WTC11 (cell line): ENCODE measurements around the gene SLC9C1. TPM values are rescaled to one million over a fixed set of nuclear protein-coding genes. Genes with fewer than 3 reads are reported as not detected.
A peak's percentile ranks its signal among the peaks of the same experiment; 100 is the strongest.

Source experiments
- ATAC-seq: fragments of 200-7000 bp; cut with Tn5 transposase; 2 replicates; pipeline ENCODE4 v1.10.0; 2021; ENCODE audit warnings: mild to moderate bottlenecking, moderate library complexity
- CTCF ChIA-PET: fragments of 300-600 bp; sonication (Branson Sonifier 250); formaldehyde crosslinking; loops from one replicate; lab custom pipeline; 2021; ENCODE audit warnings: antibody characterized with exemption; lab: Charles Lee
- POLR2A ChIA-PET: fragments of 350-600 bp; sonication (Branson Sonifier 250); formaldehyde crosslinking; loops from one replicate; lab custom pipeline; 2021; ENCODE audit warnings: antibody characterized with exemption; lab: Charles Lee
- DNase-seq: peaks from one replicate; pipeline ENCODE4 v3.0.0; 2021; ENCODE audit warnings: low spot score
- H3K27ac Mint-ChIP-seq: 2 replicates; pipeline ENCODE4 v1.8.0; 2021; ENCODE audit warnings: mixed read lengths
- H3K27me3 Mint-ChIP-seq: 2 replicates; pipeline ENCODE4 v1.8.0; 2021; ENCODE audit warnings: low read depth, mild to moderate bottlenecking, moderate library complexity, mixed read lengths
- H3K36me3 Mint-ChIP-seq: 2 replicates; pipeline ENCODE4 v1.8.0; 2021; ENCODE audit warnings: mixed read lengths
- H3K4me1 Mint-ChIP-seq: 2 replicates; pipeline ENCODE4 v1.8.0; 2022; ENCODE audit warnings: mixed read lengths
- H3K4me3 Mint-ChIP-seq: 2 replicates; pipeline ENCODE4 v1.8.0; 2021; ENCODE audit warnings: mild to moderate bottlenecking, moderate library complexity, mixed read lengths
- H3K9me3 Mint-ChIP-seq: 2 replicates; pipeline ENCODE4 v1.8.0; 2021; ENCODE audit warnings: mixed read lengths
- AR ChIP-seq: fragments of 250-450 bp; sonication (Bioruptor Pico); IDR thresholded peaks from 2 replicates; pipeline ENCODE4 v1.9.0; 2021; ENCODE audit warnings: mild to moderate bottlenecking
- ATF1 ChIP-seq: sonication (generic); formaldehyde crosslinking; IDR thresholded peaks from 2 replicates; pipeline ENCODE4 v1.8.1; 2023; ENCODE audit warnings: mild to moderate bottlenecking, moderate library complexity, missing genetic modification reagents
- CDX4 ChIP-seq: fragments of 250-450 bp; sonication (Bioruptor Pico); IDR thresholded peaks from 2 replicates; pipeline ENCODE4 v1.9.0; 2021; ENCODE audit warnings: moderate library complexity, mild to moderate bottlenecking, inconsistent platforms, borderline replicate concordance
- E2F5 ChIP-seq: sonication (generic); formaldehyde crosslinking; IDR thresholded peaks from 2 replicates; pipeline ENCODE4 v1.8.1; 2022; ENCODE audit warnings: mild to moderate bottlenecking, moderate library complexity, missing genetic modification reagents
- ESRRA ChIP-seq: sonication (generic); formaldehyde crosslinking; IDR thresholded peaks from 2 replicates; pipeline ENCODE4 v1.8.1; 2022; ENCODE audit warnings: mild to moderate bottlenecking, missing genetic modification reagents, borderline replicate concordance
- ETV6 ChIP-seq: sonication (generic); formaldehyde crosslinking; IDR thresholded peaks from 2 replicates; pipeline ENCODE4 v1.8.1; 2022; ENCODE audit warnings: mild to moderate bottlenecking, missing genetic modification reagents
- IRF1 ChIP-seq: sonication (generic); formaldehyde crosslinking; IDR thresholded peaks from 2 replicates; pipeline ENCODE4 v1.8.0; 2023; ENCODE audit warnings: missing genetic modification reagents
- JAZF1 ChIP-seq: fragments of 250-450 bp; sonication (Bioruptor Pico); IDR thresholded peaks from 2 replicates; pipeline ENCODE4 v1.9.0; 2021; ENCODE audit warnings: moderate library complexity, mild to moderate bottlenecking, inconsistent platforms
- MYBL2 ChIP-seq: sonication (generic); formaldehyde crosslinking; IDR thresholded peaks from 2 replicates; pipeline ENCODE4 v1.8.1; 2023; ENCODE audit warnings: mild to moderate bottlenecking, moderate library complexity, missing genetic modification reagents
- NFYB ChIP-seq: sonication (generic); formaldehyde crosslinking; conservative IDR thresholded peaks from 2 replicates; pipeline ENCODE4 v1.8.0; 2022; ENCODE audit warnings: low read depth, missing genetic modification reagents
- NR2C2 ChIP-seq: sonication (generic); formaldehyde crosslinking; IDR thresholded peaks from 2 replicates; pipeline ENCODE4 v1.8.0; 2022; ENCODE audit warnings: mild to moderate bottlenecking, missing genetic modification reagents
- SMAD3 ChIP-seq: sonication (generic); formaldehyde crosslinking; IDR thresholded peaks from 2 replicates; pipeline ENCODE4 v1.8.0; 2022; ENCODE audit warnings: missing genetic modification reagents, mild to moderate bottlenecking, borderline replicate concordance
- ZNF121 ChIP-seq: sonication (generic); formaldehyde crosslinking; IDR thresholded peaks from 2 replicates; pipeline ENCODE4 v1.8.0; 2023; ENCODE audit warnings: missing genetic modification reagents
- ZNF232 ChIP-seq: sonication (generic); formaldehyde crosslinking; IDR thresholded peaks from 2 replicates; pipeline ENCODE4 v1.8.0; 2022; ENCODE audit warnings: mild to moderate bottlenecking, missing genetic modification reagents
- ZNF263 ChIP-seq: sonication (generic); formaldehyde crosslinking; IDR thresholded peaks from 2 replicates; pipeline ENCODE4 v1.8.1; 2022; ENCODE audit warnings: low read depth, mild to moderate bottlenecking, moderate library complexity, missing genetic modification reagents
- ZNF396 ChIP-seq: fragments of 250-450 bp; sonication (Bioruptor Pico); IDR thresholded peaks from 2 replicates; pipeline ENCODE4 v1.8.0; 2021; ENCODE audit warnings: mild to moderate bottlenecking, moderate library complexity, borderline replicate concordance
- ZNF416 ChIP-seq: fragments of 250-450 bp; sonication (Bioruptor Pico); IDR thresholded peaks from 2 replicates; pipeline ENCODE4 v1.9.0; 2021; ENCODE audit warnings: mild to moderate bottlenecking, inconsistent platforms
- ZNF532 ChIP-seq: fragments of 250-450 bp; sonication (Bioruptor Pico); IDR thresholded peaks from 2 replicates; pipeline ENCODE4 v1.9.0; 2021; ENCODE audit warnings: mild to moderate bottlenecking, borderline replicate concordance
- ZNF671 ChIP-seq: fragments of 250-450 bp; sonication (Bioruptor Pico); IDR thresholded peaks from 2 replicates; pipeline ENCODE4 v1.8.0; 2021; ENCODE audit warnings: mild to moderate bottlenecking
- total RNA-seq: library from RNA; stranded (reverse); gene quantifications from 3 replicates; pipeline ENCODE4 v1.2.3, GENCODE V29; 2021

The SLC9C1 gene
- total RNA-seq, 1 experiment from 2014 or later: 3.5 TPM

- TF ChIP-seq ETV6 (CRISPR knock-in tag) (no peak), ZNF396 (no peak), ZNF671 (CRISPR knock-in tag) (no peak), E2F5 (CRISPR knock-in tag) (no peak), NFYB (CRISPR knock-in tag) (no peak), ZNF263 (no peak), CDX4 (CRISPR knock-in tag) (no peak), ZNF232 (CRISPR knock-in tag) (no peak), MYBL2 (no peak)
- H3K27me3 Mint-ChIP-seq: no peaks in the 10 kb centered on the region
- H3K4me1 Mint-ChIP-seq: peaks cover 31% of the 10 kb centered on the region
- no peak overlapping the region for H3K27ac Mint-ChIP-seq
- H3K9me3 Mint-ChIP-seq: no peaks in the 10 kb centered on the region
- 0 out of 2 replicates have a peak, but pooled peaks cover 6% of the 10 kb centered on the region for H3K36me3 Mint-ChIP-seq
- DNase-seq (no peak), ATAC-seq (no peak)
- ChIA-PET POLR2A (no interaction called here), CTCF (interaction anchor here (0.6 kb wide), 1 partner anchor 16 kb away, joined by 3 read pairs; no protein-coding TSS in a partner anchor)
- H3K4me3 Mint-ChIP-seq: no peak overlapping the region
Measured at GRCh38 chr3:112095731-112096130, 198.3 kb downstream of the SLC9C1 start.

GRCh38 chr3:112093180-112093522 lies 200.9 kb downstream of the SLC9C1 start:
- H3K27me3 Mint-ChIP-seq: no peaks in the 10 kb centered on the region
- 0 out of 2 replicates have a peak, but pooled peaks cover 3% of the 10 kb centered on the region for H3K36me3 Mint-ChIP-seq
- ChIA-PET POLR2A (no interaction called here), CTCF (interaction anchor here (2.3 kb wide), 1 partner anchor 18 kb away, joined by 12 read pairs; no protein-coding TSS in a partner anchor)
- peaks cover 49% of the 10 kb centered on the region for H3K4me1 Mint-ChIP-seq
- DNase-seq (no peak), ATAC-seq (peak; percentile 74)
- peak overlapping the region; percentile 69 for H3K27ac Mint-ChIP-seq
- H3K9me3 Mint-ChIP-seq: no peaks in the 10 kb centered on the region
- TF ChIP-seq IRF1 (CRISPR knock-in tag): no peak
- no peak for TF ChIP-seq ATF1
- no peak for TF ChIP-seq ZNF532 (CRISPR knock-in tag)
- H3K4me3 Mint-ChIP-seq: no peak overlapping the region; the same call in 1 of the 2 replicates

GRCh38 chr3:112092496-112093179 lies 201.4 kb downstream of the SLC9C1 start:
- ChIA-PET POLR2A (interaction anchor here (0.6 kb wide), 2 partner anchors 18 to 470 kb away, joined by 3 read pairs; partner anchors contain the start of gene SLC35A5), CTCF (interaction anchor here (2.3 kb wide), 1 partner anchor 19 kb away, joined by 12 read pairs; no protein-coding TSS in a partner anchor)
- DNase-seq (no peak), ATAC-seq (peak; percentile 81)
- Mint-ChIP-seq H3K27ac (peak overlapping the region; percentile 69), H3K4me3 (no peak overlapping the region; the same call in 1 of the 2 replicates), H3K9me3 (no peaks in the 10 kb centered on the region), H3K36me3 (no peaks in the 10 kb centered on the region), H3K27me3 (no peaks in the 10 kb centered on the region), H3K4me1 (peaks cover 54% of the 10 kb centered on the region)
- no peak for TF ChIP-seq JAZF1 (CRISPR knock-in tag)
- no peak for TF ChIP-seq ZNF416 (CRISPR knock-in tag)
- TF ChIP-seq SMAD3: no peak
- no peak for TF ChIP-seq NR2C2 (CRISPR knock-in tag)
- no peak for TF ChIP-seq ZNF671 (CRISPR knock-in tag)
- no peak for TF ChIP-seq ESRRA (CRISPR knock-in tag)
- no peak for TF ChIP-seq AR
- no peak for TF ChIP-seq ZNF121 (CRISPR knock-in tag)
